AG10803 (cell line): Measurements from ENCODE around the gene UBR4.

Experiments used
- DNase-seq: peaks from one replicate; pipeline ENCODE4 v3.0.0; 2010; ENCODE audit warnings: low read depth
- H3K4me3 ChIP-seq: 2 replicates; pipeline ENCODE4 v1.5.1; 2011; ENCODE audit warnings: mild to moderate bottlenecking, low read length, control low read depth
- TF ChIP-seq, protein P1 (sequence below): conservative IDR thresholded peaks from 2 replicates; pipeline ENCODE4 v1.5.1; 2011; ENCODE audit warnings: mild to moderate bottlenecking, low read length, control low read depth, inconsistent platforms

Gene UBR4

DNA sequence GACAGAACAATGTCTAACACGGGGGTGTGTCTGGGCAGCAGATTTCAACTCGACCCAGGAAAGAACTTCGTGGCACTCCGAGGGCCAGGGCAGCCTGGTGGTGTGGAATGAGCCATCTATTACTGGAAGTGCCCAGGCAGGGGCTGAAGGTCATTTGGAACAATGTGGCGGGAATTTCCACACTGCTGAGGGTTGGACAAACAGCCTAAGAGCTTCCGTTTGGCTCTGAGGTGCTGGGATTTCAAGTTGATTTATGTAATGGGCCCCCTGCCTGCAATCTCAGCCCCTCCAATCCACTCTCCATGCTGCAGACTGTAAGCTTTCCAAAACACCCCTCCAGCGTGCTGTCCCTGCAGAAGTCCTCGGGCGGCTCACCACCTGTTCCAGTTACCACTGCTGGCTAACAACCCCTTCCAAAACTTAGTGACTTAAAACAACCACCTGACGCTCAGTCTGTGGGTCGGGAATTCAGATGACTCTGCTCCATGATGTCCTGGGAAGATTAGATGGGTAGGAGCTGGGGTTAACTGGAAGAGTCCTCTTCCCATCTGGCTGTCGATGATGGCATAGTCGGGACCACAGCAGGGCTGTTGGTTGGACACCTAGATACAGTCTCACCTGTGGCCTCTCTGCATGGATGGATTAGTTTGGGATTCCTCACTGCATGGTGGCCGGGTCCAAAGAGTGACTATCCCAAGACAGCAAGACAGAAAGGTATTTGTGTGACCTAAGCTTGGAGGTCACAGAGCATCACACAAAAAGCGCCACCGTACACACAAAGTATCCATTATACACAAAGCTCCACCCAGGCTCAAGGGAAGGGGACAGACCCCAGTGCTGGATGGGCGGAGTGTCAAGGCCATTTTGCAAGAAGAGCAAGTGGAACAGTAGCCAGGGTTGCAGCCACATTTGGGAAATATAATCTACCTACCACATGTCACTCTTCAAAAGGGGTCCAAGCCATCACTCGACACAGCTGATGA is 163.9 kb downstream of the UBR4 start:
- TF ChIP-seq, protein P1, sequence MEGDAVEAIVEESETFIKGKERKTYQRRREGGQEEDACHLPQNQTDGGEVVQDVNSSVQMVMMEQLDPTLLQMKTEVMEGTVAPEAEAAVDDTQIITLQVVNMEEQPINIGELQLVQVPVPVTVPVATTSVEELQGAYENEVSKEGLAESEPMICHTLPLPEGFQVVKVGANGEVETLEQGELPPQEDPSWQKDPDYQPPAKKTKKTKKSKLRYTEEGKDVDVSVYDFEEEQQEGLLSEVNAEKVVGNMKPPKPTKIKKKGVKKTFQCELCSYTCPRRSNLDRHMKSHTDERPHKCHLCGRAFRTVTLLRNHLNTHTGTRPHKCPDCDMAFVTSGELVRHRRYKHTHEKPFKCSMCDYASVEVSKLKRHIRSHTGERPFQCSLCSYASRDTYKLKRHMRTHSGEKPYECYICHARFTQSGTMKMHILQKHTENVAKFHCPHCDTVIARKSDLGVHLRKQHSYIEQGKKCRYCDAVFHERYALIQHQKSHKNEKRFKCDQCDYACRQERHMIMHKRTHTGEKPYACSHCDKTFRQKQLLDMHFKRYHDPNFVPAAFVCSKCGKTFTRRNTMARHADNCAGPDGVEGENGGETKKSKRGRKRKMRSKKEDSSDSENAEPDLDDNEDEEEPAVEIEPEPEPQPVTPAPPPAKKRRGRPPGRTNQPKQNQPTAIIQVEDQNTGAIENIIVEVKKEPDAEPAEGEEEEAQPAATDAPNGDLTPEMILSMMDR: no peak
- H3K4me3 ChIP-seq: no peak overlapping the region
- no peak for DNase-seq

DNA sequence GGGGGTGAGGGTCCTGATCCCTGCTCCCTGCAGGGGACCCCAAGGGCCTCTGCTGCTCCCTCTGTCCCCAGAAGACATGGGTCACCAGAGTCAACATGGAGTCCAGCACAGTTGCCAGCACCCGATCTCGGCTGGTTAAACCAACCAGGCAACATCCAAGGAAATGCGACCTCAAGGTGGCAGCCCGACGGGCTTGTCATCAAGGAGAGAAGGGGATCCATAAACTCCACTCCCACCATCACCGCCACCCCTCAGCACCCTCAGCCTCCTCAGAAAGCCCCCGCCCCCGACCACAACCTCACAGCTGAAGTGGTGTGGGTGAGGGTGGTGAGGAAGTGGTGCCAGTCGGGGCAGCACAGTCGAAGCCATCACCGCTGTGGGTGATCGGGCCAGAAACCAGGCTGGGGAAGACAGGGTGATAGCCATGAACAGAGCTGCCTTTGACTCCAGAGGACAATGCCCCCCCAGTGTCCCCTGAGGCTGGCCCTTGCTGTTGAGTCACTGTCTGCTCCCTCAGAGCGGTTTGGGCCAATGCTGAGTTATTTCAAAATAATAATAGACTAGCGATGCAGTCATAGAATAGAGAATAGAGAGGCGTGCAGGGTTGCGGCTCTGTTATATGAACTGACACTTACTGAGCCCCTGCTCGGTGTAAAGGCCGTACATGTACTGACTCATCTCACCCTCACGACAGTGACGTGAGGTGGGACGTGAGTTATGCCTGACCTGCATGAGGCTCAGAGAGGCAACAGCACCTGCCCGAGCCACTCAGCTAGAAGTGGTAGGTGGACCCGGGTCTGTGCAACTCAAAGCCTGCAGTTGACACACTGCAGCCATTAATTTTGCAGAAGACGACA is 164.9 kb downstream of the UBR4 start:
- no peak for DNase-seq
- TF ChIP-seq, protein P1: no peak
- no peak overlapping the region for H3K4me3 ChIP-seq

DNA sequence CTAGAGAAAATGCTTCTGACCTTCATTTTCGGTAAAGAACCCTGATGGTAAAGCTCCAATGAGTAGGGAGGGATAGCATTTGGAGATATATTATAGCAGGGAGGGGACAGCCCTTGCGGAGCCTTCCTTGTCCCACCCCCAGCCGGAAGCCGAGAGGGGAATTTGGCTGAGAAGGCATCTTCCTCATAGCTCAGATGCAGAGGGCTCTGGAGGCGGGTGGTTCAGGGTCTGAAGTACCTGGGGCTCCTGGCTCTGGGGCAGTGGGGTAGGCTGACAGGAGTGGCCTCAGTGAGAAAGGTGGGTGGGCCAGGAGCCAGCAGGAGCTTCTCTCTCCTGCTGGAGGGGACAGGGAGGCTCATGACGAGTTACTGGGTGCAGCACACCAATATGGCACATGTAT is 165.6 kb downstream of the UBR4 start:
- TF ChIP-seq, protein P1: no peak
- no peak for DNase-seq
- H3K4me3 ChIP-seq: no peak overlapping the region

DNA sequence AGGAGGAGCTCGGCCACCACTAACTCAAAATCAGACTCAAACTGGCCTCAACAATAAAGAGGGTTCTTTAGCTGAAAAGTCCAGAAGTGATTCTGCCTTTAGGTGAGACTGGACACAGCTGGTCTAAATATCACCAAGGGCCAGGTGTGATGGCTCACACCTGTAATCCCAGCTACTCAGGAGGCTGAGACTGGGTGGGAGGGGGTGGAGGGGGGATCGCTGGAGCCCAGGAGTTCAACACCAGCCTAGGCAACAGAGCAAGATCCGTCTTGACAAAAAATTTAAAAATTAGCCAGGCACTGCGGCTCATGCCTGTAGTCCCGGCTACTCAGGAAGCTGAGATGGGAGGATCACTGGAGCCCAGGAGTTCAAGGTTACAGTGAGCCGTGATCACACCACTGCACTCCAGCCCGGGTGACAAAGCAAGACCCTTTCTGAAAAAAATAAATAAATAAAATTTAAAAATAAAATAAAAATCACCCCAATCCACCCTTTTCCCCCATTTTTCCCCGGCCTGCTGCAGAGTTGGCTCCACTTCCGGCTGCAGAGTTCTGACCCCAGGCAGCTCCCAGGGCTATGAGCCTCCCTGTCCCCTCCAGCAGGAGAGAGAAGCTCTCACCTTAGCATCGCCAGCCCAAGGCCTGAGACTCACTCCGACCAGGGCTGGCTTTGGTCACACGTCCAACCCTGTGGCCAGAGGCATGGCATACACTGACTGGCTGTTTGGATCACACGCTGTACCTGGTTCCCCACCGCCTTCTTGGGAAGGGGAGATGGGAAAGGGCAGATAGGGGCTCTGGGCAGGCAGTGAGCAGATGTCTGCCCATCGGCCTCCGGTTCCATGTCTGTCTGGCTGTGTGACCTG is 166.3 kb downstream of the UBR4 start:
- no peak overlapping the region for H3K4me3 ChIP-seq
- no peak for DNase-seq
- TF ChIP-seq, protein P1: no peak

DNA sequence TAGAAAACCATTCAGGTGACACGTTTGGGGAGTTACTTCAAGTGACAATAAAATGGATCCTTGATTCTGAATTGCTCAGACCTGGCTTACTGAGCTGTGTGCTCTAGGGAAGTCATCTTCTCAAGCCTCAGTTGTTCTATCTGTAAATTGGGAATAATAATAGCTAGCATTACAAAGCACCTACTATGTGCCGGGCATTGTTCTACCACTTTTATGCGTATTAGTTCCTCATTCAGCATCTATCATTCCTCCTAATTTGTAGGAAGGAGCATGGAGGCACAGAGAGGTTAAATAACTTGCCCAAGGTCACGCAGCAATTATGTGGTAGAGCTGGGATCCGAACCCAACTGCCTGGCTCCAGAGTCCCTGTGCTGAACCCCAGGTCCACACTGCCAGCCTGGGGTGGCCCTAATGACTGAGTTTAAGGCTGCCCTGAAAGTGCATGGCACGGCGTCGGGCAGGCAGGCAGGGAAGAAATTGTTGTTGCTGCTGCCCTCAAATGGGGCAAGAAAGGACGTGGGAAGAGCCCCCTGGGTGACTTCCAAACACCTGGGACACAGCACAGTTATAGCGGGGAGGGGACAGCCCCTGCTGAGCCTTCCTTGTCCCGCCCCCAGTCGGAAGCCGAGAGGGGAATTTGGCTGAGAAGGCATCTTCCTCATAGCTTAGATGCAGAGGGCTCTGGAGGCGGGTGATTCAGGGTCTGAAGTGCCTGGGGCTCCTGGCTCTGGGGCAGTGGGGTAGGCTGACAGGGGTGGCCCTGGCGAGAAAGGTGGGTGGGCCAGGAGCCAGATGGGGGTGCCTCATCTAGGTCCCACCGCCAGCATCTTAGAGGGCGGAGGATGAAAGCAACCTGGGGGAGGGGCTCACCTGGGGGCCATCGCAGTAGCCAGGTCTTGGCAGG is 167.1 kb downstream of the UBR4 start:
- DNase-seq: no peak
- TF ChIP-seq, protein P1: no peak
- H3K4me3 ChIP-seq: no peak overlapping the region

DNA sequence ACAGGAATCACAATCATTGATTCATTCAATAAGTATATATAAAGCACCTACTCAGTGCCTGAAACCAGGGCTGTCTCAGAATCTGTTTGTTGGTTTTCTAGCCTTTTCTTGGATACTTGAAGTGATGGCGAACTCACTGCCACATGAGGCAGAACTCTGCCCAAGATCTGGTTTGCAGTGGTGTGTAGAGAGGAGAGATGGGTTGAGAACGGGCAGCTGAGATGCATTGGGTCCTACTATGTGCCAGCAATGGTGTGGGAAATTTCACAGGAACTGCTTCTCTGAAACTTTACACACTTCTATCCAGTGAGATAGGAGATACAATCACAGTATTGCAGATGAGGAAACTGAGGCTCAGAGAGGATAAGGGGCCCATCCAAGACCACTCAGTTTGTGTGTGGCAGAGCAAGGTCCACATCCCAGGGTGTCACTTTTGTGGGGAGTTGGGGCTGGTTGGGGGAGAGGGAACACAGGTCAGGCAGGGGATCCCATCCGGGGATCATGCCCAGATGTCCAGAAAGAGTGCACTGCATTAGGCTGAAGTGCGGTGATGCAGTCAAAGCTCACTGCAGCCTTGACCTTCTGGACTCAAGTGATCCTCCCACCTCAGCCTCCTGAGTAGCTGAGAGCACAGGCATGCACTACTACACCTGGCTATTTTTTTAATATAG is 169.9 kb downstream of the UBR4 start:
- no peak overlapping the region for H3K4me3 ChIP-seq
- TF ChIP-seq, protein P1: no peak
- DNase-seq: no peak
